Lung (tissue), 12 donors: ENCODE measurements around the gene OR56A3. TPM values are rescaled to one million over a fixed set of nuclear protein-coding genes. Genes with fewer than 3 reads are reported as not detected.
"Not testable (repeated sequence)": the region's sequence is repeated elsewhere in the genome, so short reads cannot be mapped to it uniquely, and the experiment has no call there.

Source experiments
- ATAC-seq: fragments of 200-7000 bp; cut with Tn5 transposase; one replicate; pipeline ENCODE4 v1.9.1; 2020; ENCODE audit warnings: moderate number of reproducible peaks; ENCODE audit not compliant: insufficient read depth, low FRiP score
- DNase-seq, 3 donors: peaks; one replicate each; pipeline ENCODE4 v3.0.0-alpha.2; 2013 to 2017
- H3K27ac ChIP-seq, 2 donors: one replicate each; pipeline ENCODE4 v1.5.1; 2013; ENCODE audit warnings: mild to moderate bottlenecking in 2 of 2, moderate library complexity in 2 of 2, control low read depth in 1 of 2, inconsistent platforms in 1 of 2, low read depth in 1 of 2, low read length in 1 of 2
- H3K27me3 ChIP-seq, 3 donors: one replicate each; pipeline ENCODE4 v1.5.1; 2013; ENCODE audit warnings: low read length in 2 of 3; ENCODE audit not compliant: control insufficient read depth in 3 of 3, insufficient read depth in 3 of 3
- H3K36me3 ChIP-seq, 4 donors: one replicate each; pipeline ENCODE4 v1.5.1; 2013; ENCODE audit warnings: low read length in 4 of 4, mild to moderate bottlenecking in 1 of 4, moderate library complexity in 1 of 4; ENCODE audit not compliant: control insufficient read depth in 4 of 4, insufficient read depth in 4 of 4
- H3K4me1 ChIP-seq, 5 donors: one replicate each; pipeline ENCODE4 v1.5.1; 2013; ENCODE audit warnings: low read length in 5 of 5, mild to moderate bottlenecking in 2 of 5, moderate library complexity in 1 of 5; ENCODE audit not compliant: control insufficient read depth in 5 of 5, insufficient read depth in 5 of 5
- H3K4me3 ChIP-seq: one replicate; pipeline ENCODE4 v1.5.1; 2013; ENCODE audit warnings: mild to moderate bottlenecking, control low read depth, moderate library complexity
- H3K9ac ChIP-seq, 2 donors: one replicate each; pipeline ENCODE4 v1.5.1; 2013; ENCODE audit warnings: low read length in 2 of 2, control low read depth in 1 of 2; ENCODE audit not compliant: insufficient read depth in 1 of 2
- H3K9me3 ChIP-seq, 4 donors: one replicate each; pipeline ENCODE4 v1.5.1; 2013; ENCODE audit warnings: low read length in 3 of 4, mild to moderate bottlenecking in 1 of 4, moderate library complexity in 1 of 4; ENCODE audit not compliant: control insufficient read depth in 4 of 4, insufficient read depth in 3 of 4
- CTCF ChIP-seq: IDR thresholded peaks from 2 replicates; pipeline ENCODE4 v1.5.1; 2012; ENCODE audit warnings: mild to moderate bottlenecking; ENCODE audit errors: control extremely low read depth, extremely low read depth
- WGBS, 2 donors: extraction: QIAGEN DNeasy Blood & Tissue Kit; methylation state at CpG; one replicate each; pipeline ENCODE4 v1.1.7; 2013; 5-methylcytosine and 5-hydroxymethylcytosine counted together
- polyA plus RNA-seq, 2 donors: library from polyadenylated mRNA; stranded (reverse); fragments of 200-250 nt; gene quantifications; one replicate each; pipeline ENCODE4 v1.2.1, GENCODE V29; 2013
- total RNA-seq, 2 donors: library from RNA; depleted of rRNA in 1 of 2; stranded (reverse); fragments of >200 nt in 1 of 2; gene quantifications; one replicate each; pipeline ENCODE4 v1.2.1, GENCODE V29; 2014 to 2021
- donor health status: control.
- donor health status: control.
- donor health status: Bipolar disorder and iron deficiency.
- donor health status: healthy.
- donor health status: DM: yes; HTN: yes; CAD: no.

Gene OR56A3
- total and polyA plus RNA-seq, 4 donors = not detected

GRCh38 chr11:5938603-5938965 lies 3.5 kb upstream of the OR56A3 start:
- 69 to 73% methylated on average over 21 of the region's 21 CpGs for WGBS, 2 donors
- DNase-seq = peak in 1 of 3 donors; percentile 10

GRCh38 chr11:5940748-5941147 lies 1.3 kb upstream of the OR56A3 start:
- no peaks in the 10 kb centered on the region for H3K27me3 ChIP-seq
- H3K36me3 ChIP-seq = no peaks in the 10 kb centered on the region
- no peak overlapping the region for H3K4me3 ChIP-seq
- H3K4me1 ChIP-seq = no peaks in the 10 kb centered on the region
- DNase-seq (no peak), ATAC-seq (no peak)
- peaks cover 0 to 8% (median 1%) of the 10 kb centered on the region in 4 donors for H3K9me3 ChIP-seq
- TF ChIP-seq CTCF = no peak
- 92 to 93% methylated on average over 2 of the region's 2 CpGs for WGBS, 2 donors
- no peak overlapping the region for H3K27ac ChIP-seq
- no peak overlapping the region for H3K9ac ChIP-seq

More at GRCh38 chr11:5938603-5938965, 3.5 kb upstream of the OR56A3 start:
- no peaks in the 10 kb centered on the region for H3K4me1 ChIP-seq
- no peaks in the 10 kb centered on the region for H3K36me3 ChIP-seq
- no peak overlapping the region for H3K27ac ChIP-seq
- TF ChIP-seq CTCF = no peak
- H3K9me3 ChIP-seq = peaks cover 0 to 10% (median 1%) of the 10 kb centered on the region in 4 donors
- H3K4me3 ChIP-seq = no peak overlapping the region
- ATAC-seq = no peak
- H3K9ac ChIP-seq = no peak overlapping the region
- no peaks in the 10 kb centered on the region for H3K27me3 ChIP-seq

GRCh38 chr11:5955586-5955985 lies 13.5 kb downstream of the OR56A3 start:
- H3K27me3 ChIP-seq = no peaks in the 10 kb centered on the region
- peaks cover 0 to 1% (median 0%) of the 10 kb centered on the region in 4 donors for H3K9me3 ChIP-seq
- 77 to 89% methylated on average over 3 of the region's 3 CpGs for WGBS, 2 donors
- H3K4me3 ChIP-seq = no peak overlapping the region
- DNase-seq (peak in 2 of 3 donors; percentile 56 to 66), ATAC-seq (no peak)
- H3K27ac ChIP-seq = no peak overlapping the region
- H3K36me3 ChIP-seq = no peaks in the 10 kb centered on the region
- no peak overlapping the region for H3K9ac ChIP-seq
- no peaks in the 10 kb centered on the region for H3K4me1 ChIP-seq
- TF ChIP-seq CTCF = no peak

GRCh38 chr11:5960704-5961320 lies 18.8 kb downstream of the OR56A3 start:
- not testable (repeated sequence) for H3K36me3 ChIP-seq, H3K4me3 ChIP-seq, H3K27me3 ChIP-seq, H3K27ac ChIP-seq, ATAC-seq, H3K9ac ChIP-seq, H3K4me1 ChIP-seq, DNase-seq
- peaks cover 0 to 11% (median 6%) of the 10 kb centered on the region in 4 donors for H3K9me3 ChIP-seq
- 94 to 95% methylated on average over 31 to 40 of the region's 40 CpGs for WGBS, 2 donors
